GM19099 (cell line): ENCODE results near the gene RNF212B.

Source experiments
- POLR2A ChIP-seq: IDR thresholded peaks from 3 replicates; pipeline ENCODE4 v1.6.1; 2011; ENCODE audit warnings: low read depth; ENCODE audit not compliant: insufficient read length; ENCODE audit errors: extremely low read depth

RNF212B gene

GRCh38 chr14:23285530-23286019 lies 47.8 kb downstream of the RNF212B start:
- TF ChIP-seq POLR2A = no peak

GRCh38 chr14:23286020-23286901 lies 48.5 kb downstream of the RNF212B start, which contains the start of gene HOMEZ:
TSS of gene HOMEZ (minus strand) at chr14:23286132. CDS start at chr14:23285952, 180 bp downstream.
- TF ChIP-seq POLR2A = peak; percentile 76

GRCh38 chr14:23286902-23287479 lies 49.3 kb downstream of the RNF212B start:
- no peak for TF ChIP-seq POLR2A

- no peak for TF ChIP-seq POLR2A
Measured at GRCh38 chr14:23294734-23295561, 57.2 kb downstream of the RNF212B start.

- no peak for TF ChIP-seq POLR2A
Measured at GRCh38 chr14:23296012-23296777, 58.5 kb downstream of the RNF212B start.

- TF ChIP-seq POLR2A = no peak
Measured at GRCh38 chr14:23297096-23297495, 59.4 kb downstream of the RNF212B start.

- no peak for TF ChIP-seq POLR2A
Measured at GRCh38 chr14:23297611-23298277, 60.0 kb downstream of the RNF212B start.

GRCh38 chr14:23299211-23299957 lies 61.6 kb downstream of the RNF212B start:
- no peak for TF ChIP-seq POLR2A

- TF ChIP-seq POLR2A = no peak
Measured at GRCh38 chr14:23299986-23300686, 62.4 kb downstream of the RNF212B start.

- TF ChIP-seq POLR2A = no peak
Measured at GRCh38 chr14:23300687-23301223, 63.0 kb downstream of the RNF212B start.

- TF ChIP-seq POLR2A = peak; percentile 75
Measured at GRCh38 chr14:23301288-23301968, 63.7 kb downstream of the RNF212B start.

- TF ChIP-seq POLR2A = peak; percentile 59
Measured at GRCh38 chr14:23301969-23302289, 64.2 kb downstream of the RNF212B start.
